ENCODE measurements around the gene RFX5. TPM values are rescaled to one million over a fixed set of nuclear protein-coding genes. Genes with fewer than 3 reads are reported as not detected.

RFX5 gene
- total and polyA plus RNA-seq, 8 donors, result 9.9 to 117 (median 21.9) TPM

DNA sequence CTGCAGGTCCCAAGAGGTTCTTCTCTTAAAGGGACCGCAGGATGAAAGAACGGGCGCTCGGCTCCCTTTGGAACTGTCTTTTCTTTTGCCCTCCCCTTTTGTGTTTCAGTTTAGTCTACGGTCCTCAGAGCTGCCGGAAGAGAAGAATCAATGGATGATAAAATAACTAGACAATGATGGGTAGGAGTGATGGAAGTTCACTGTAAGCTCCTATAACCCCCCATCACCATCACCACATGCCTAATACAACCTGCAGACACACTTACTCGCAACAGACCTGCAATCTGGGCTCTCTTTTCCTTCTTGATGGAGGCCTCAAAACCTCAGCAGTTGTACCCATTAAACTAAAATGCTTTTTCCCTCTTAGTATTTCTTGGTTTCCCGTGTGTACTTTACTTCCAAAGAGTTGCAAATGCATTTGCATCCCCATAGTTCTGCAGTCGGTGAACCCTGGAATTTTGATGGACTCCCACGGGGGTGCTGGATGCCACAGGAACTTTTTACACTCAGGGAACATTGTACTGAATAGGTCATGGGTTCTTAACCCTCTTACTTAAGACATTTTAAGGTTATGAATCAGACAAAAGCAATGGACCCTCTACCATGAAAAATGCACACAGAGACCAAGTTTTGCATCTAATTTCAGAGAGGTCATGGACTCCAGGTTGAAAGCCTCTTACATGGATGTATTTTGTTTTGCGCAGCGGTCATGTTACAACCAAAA, 633 bp upstream of the RFX5 start:
- no peak for DNase-seq

DNA sequence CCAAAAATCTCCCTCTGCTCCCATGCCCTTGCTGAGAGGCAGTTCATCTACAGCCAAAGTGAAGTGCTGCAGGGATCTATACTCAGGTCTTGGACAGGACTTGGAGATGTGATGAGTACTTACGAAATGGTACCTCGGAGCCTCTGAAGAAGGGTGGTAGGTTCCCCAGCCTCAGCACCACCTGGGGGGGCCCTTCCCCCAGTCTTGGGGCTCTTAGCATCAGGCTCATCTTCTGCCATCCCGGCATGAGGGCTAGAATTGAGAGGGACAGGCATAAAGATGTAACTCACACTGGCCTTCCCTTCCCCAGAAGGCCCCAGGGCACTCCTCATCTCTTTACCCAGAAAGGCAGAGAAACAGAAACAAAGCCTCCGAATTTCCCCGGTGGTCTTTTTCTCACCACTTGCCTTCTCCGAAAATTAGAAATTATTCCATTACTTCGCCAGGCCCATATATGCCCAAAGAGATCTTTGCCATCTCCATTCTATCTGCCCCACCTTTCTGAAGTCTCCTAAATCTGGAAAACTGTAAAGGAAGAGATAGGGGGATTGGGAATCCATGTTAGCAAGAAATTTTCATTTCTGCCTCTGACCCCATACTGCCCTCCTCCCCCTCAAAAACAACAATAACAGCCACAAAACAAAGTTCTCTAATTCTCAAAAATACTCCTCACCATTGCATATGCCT, 827 bp downstream of the RFX5 start:
- TF ChIP-seq POLR2AphosphoS5 (IDR thresholded peaks at IDR 0.05), result no peak
- TF ChIP-seq, protein P1, sequence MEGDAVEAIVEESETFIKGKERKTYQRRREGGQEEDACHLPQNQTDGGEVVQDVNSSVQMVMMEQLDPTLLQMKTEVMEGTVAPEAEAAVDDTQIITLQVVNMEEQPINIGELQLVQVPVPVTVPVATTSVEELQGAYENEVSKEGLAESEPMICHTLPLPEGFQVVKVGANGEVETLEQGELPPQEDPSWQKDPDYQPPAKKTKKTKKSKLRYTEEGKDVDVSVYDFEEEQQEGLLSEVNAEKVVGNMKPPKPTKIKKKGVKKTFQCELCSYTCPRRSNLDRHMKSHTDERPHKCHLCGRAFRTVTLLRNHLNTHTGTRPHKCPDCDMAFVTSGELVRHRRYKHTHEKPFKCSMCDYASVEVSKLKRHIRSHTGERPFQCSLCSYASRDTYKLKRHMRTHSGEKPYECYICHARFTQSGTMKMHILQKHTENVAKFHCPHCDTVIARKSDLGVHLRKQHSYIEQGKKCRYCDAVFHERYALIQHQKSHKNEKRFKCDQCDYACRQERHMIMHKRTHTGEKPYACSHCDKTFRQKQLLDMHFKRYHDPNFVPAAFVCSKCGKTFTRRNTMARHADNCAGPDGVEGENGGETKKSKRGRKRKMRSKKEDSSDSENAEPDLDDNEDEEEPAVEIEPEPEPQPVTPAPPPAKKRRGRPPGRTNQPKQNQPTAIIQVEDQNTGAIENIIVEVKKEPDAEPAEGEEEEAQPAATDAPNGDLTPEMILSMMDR (IDR thresholded peaks at IDR 0.05), result no peak
- no peak for TF ChIP-seq POLR2A (IDR thresholded peaks at IDR 0.05)
- no peak for TF ChIP-seq EP300 (IDR thresholded peaks at IDR 0.05)
- Histone ChIP-seq H3K9me3 (peaks cover 0 to 4% (median 2%) of the 10 kb centered on the region in 4 donors), H3K36me3 (peaks cover 22 to 37% (median 36%) of the 10 kb centered on the region in 4 donors), H3K4me1 (peaks cover 12 to 29% (median 20%) of the 10 kb centered on the region in 4 donors), H3K27ac (peak overlapping the region in 4 of 5 donors; percentile 92 to 95 (median 94)), H3K27me3 (no peaks in the 10 kb centered on the region), H3K4me3 (peak overlapping the region; percentile 59 to 67 (median 66))
- WGBS, 5 donors, result 36 to 59% (median 49%) methylated on average over 5 to 7 of the region's 7 CpGs
- intact Hi-C loops (cut with DNase I; ENCODE audit: low total_unique reads), result no loop called here
- DNase-seq, result peak in 1 of 2 donors; percentile 36

More for the DNA sequence above, 633 bp upstream of the RFX5 start:
- TF ChIP-seq POLR2AphosphoS5 (IDR thresholded peaks at IDR 0.05), result no peak
- TF ChIP-seq POLR2A (IDR thresholded peaks at IDR 0.05), result no peak
- TF ChIP-seq, protein P1 (IDR thresholded peaks at IDR 0.05), result no peak
- TF ChIP-seq EP300 (IDR thresholded peaks at IDR 0.05), result no peak
- WGBS, 5 donors, result 25 to 31% (median 30%) methylated on average over 12 of the region's 12 CpGs
- peaks cover 19 to 26% (median 25%) of the 10 kb centered on the region in 4 donors for H3K36me3 ChIP-seq
- H3K27me3 ChIP-seq, result no peaks in the 10 kb centered on the region
- intact Hi-C loops (cut with DNase I; ENCODE audit: low total_unique reads), result no loop called here
- peaks cover 12 to 28% (median 19%) of the 10 kb centered on the region in 4 donors for H3K4me1 ChIP-seq
- peak overlapping the region; percentile 63 to 95 (median 94) for H3K27ac ChIP-seq
- peaks cover 0 to 7% (median 4%) of the 10 kb centered on the region in 4 donors for H3K9me3 ChIP-seq
- peak overlapping the region; percentile 59 to 67 (median 66) for H3K4me3 ChIP-seq

DNA sequence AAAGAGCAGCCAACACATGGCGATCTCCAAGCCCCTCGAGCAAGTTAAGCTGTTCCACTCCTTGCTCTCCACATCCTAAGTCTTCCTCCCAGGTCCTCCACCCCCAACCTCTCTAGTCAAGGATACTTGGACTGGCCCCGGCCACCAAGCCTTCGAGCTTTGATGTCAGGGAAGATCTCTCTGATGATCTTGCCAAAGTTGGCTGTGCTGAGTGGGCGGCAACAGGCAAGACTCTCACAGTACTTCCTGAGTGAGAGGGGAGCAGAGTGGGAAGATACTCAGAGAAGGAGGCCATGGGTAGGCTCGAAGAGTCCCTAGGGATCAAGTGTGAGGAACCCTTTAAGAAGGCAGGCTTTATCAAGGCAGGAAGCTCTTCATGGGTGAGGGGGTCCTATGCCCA, 2.8 kb downstream of the RFX5 start:
- peaks cover 12 to 38% (median 26%) of the 10 kb centered on the region in 4 donors for H3K4me1 ChIP-seq
- whole genome bisulfite sequencing, 5 donors, result 81 to 92% (median 89%) methylated on average over 6 of the region's 6 CpGs
- no peak overlapping the region for H3K4me3 ChIP-seq
- intact Hi-C loops (cut with DNase I; ENCODE audit: low total_unique reads), result loop anchor here (5.0 kb wide), 1 partner anchor 42 kb away; no protein-coding TSS in a partner anchor
- H3K27me3 ChIP-seq, result no peaks in the 10 kb centered on the region
- H3K36me3 ChIP-seq, result peaks cover 22 to 37% (median 36%) of the 10 kb centered on the region in 4 donors
- H3K27ac ChIP-seq, result no peak overlapping the region
- no peak for DNase-seq
- TF ChIP-seq EP300 (IDR thresholded peaks at IDR 0.05) (no peak), POLR2AphosphoS5 (IDR thresholded peaks at IDR 0.05) (no peak), POLR2A (IDR thresholded peaks at IDR 0.05) (no peak)
- TF ChIP-seq, protein P1 (IDR thresholded peaks at IDR 0.05), result no peak
- H3K9me3 ChIP-seq, result no peaks in the 10 kb centered on the region

DNA sequence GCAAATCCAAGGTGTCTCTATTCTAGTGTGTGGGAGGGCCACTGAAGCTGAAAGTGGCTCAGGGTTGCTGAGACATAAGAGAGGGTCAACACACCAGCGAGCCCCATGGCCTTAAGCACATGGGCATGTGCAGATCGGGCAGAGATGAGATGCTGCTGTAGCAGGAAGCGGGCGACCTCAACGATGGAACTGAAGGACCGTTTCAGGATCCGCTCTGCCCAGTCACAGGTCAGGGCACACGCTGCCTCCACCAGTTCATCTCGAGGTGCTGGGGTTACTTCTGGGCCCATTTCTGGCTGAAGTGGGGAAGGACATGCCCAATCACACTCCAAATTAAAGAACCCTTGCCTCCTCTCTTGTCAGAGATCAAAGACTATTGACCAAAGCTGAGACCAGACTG, 3.5 kb downstream of the RFX5 start:
- Histone ChIP-seq H3K27ac (no peak overlapping the region), H3K36me3 (peaks cover 22 to 37% (median 36%) of the 10 kb centered on the region in 4 donors), H3K4me3 (no peak overlapping the region), H3K9me3 (no peaks in the 10 kb centered on the region), H3K4me1 (peaks cover 12 to 38% (median 26%) of the 10 kb centered on the region in 4 donors), H3K27me3 (no peaks in the 10 kb centered on the region)
- DNase-seq, result no peak
- 69 to 83% (median 77%) methylated on average over 6 to 9 of the region's 9 CpGs for WGBS, 5 donors
- intact Hi-C loops (cut with DNase I; ENCODE audit: low total_unique reads), result loop anchor here (5.0 kb wide), 1 partner anchor 41 kb away; no protein-coding TSS in a partner anchor
- TF ChIP-seq EP300 (IDR thresholded peaks at IDR 0.05), result no peak
- TF ChIP-seq POLR2A (IDR thresholded peaks at IDR 0.05), result no peak
- TF ChIP-seq, protein P1 (IDR thresholded peaks at IDR 0.05), result no peak
- TF ChIP-seq POLR2AphosphoS5 (IDR thresholded peaks at IDR 0.05), result no peak
